ENCODE data around the gene DMRT3. TPM values are rescaled to one million over a fixed set of nuclear protein-coding genes. Genes with fewer than 3 reads are reported as not detected.
"Not testable (repeated sequence)": the region's sequence is repeated elsewhere in the genome, so short reads cannot be mapped to it uniquely, and the experiment has no call there.

The DMRT3 gene
- total RNA-seq, 4 donors from 2014 or later = 0.22 to 0.42 (median 0.35) TPM

DNA sequence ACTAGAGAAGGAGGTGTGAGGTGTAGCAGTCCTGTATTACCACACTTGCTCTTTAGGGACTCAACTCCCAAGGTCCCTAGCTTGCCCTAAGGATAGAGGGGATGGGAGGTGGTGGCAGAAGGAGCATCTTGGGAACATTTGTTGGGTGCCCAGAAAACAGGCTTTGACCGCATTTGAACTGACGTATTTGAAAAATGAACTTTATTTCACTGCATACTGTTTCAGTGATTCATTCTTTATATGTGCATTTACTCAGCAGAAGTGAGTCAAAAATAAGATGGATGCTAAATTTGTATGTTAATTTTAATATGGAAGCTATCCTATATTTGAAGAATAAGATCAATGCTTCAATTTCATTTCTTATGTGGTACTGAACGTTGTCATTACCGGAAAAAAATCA lies 18.7 kb downstream of the DMRT3 start:
- DNase-seq (ENCODE audit: low spot score in 2 of 2) = no peak
- H3K9me3 ChIP-seq = peaks cover 0 to 8% (median 0%) of the 10 kb centered on the region in 4 donors
- H3K4me1 ChIP-seq = peaks cover 0 to 10% (median 0%) of the 10 kb centered on the region in 4 donors
- WGBS, 2 donors = 76 to 84% methylated on average over 4 of the region's 4 CpGs
- H3K36me3 ChIP-seq = no peaks in the 10 kb centered on the region
- no peak overlapping the region for H3K27ac ChIP-seq
- H3K27me3 ChIP-seq = peaks cover 0 to 30% of the 10 kb centered on the region in 2 donors
- no peak overlapping the region for H3K4me3 ChIP-seq
- TF ChIP-seq CTCF (IDR thresholded peaks at IDR 0.05) (no peak), EP300 (IDR thresholded peaks at IDR 0.05) (no peak), POLR2A (IDR thresholded peaks at IDR 0.05) (no peak)

DNA sequence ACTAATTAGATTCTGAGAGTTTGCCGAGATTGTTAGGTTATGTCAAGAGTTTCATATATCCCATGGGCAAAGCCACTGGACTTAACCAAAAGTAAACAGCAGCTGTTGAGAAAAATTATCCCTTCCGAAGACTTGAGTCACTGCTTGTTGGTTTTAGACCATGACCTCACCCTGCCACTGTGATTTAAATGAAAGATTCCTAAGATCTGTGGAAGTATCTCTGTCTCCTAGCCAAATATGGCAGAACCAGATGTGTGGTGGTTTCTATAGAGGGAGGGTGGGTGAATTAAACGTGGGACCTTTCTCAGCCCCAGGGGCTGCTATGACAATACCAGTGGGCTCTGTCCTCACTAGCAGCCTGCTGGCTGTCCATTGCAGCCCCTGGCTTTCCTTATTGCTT lies 19.3 kb downstream of the DMRT3 start:
- peaks cover 0 to 8% (median 0%) of the 10 kb centered on the region in 4 donors for H3K9me3 ChIP-seq
- 21 to 40% methylated on average over 3 of the region's 3 CpGs for WGBS, 2 donors
- peaks cover 0 to 10% (median 0%) of the 10 kb centered on the region in 4 donors for H3K4me1 ChIP-seq
- no peak overlapping the region for H3K27ac ChIP-seq
- no peak overlapping the region for H3K4me3 ChIP-seq
- TF ChIP-seq CTCF (IDR thresholded peaks at IDR 0.05) (no peak), POLR2A (IDR thresholded peaks at IDR 0.05) (no peak), EP300 (IDR thresholded peaks at IDR 0.05) (no peak)
- no peaks in the 10 kb centered on the region for H3K36me3 ChIP-seq
- H3K27me3 ChIP-seq = peaks cover 0 to 24% of the 10 kb centered on the region in 2 donors
- no peak for DNase-seq (ENCODE audit: low spot score in 2 of 2)

- WGBS, 2 donors = 76 to 87% methylated on average over 16 to 20 of the region's 55 CpGs
- not testable (repeated sequence) for H3K27ac ChIP-seq; H3K4me3 ChIP-seq; H3K27me3 ChIP-seq; H3K9me3 ChIP-seq; H3K36me3 ChIP-seq; DNase-seq (ENCODE audit: low spot score in 2 of 2)
- TF ChIP-seq CTCF (IDR thresholded peaks at IDR 0.05) = peak in 1 of 5 experiments; percentile 10
- H3K4me1 ChIP-seq = peaks cover 0 to 10% (median 0%) of the 10 kb centered on the region in 4 donors
These were observed 22.1 kb downstream of the DMRT3 start for GRCh38 chr9:998299-999110.

- Histone ChIP-seq H3K27ac (no peak overlapping the region), H3K36me3 (no peaks in the 10 kb centered on the region), H3K27me3 (peaks cover 0 to 5% of the 10 kb centered on the region in 2 donors), H3K4me3 (no peak overlapping the region), H3K9me3 (peaks cover 0 to 8% (median 0%) of the 10 kb centered on the region in 4 donors), H3K4me1 (peaks cover 0 to 10% (median 0%) of the 10 kb centered on the region in 4 donors)
- WGBS, 2 donors = 87 to 88% methylated on average over 4 of the region's 4 CpGs
- TF ChIP-seq CTCF (IDR thresholded peaks at IDR 0.05) (no peak), POLR2A (IDR thresholded peaks at IDR 0.05) (no peak), EP300 (IDR thresholded peaks at IDR 0.05) (no peak)
- no peak for DNase-seq (ENCODE audit: low spot score in 2 of 2)
These were observed 25.4 kb downstream of the DMRT3 start for GRCh38 chr9:1001838-1002237.

DNA sequence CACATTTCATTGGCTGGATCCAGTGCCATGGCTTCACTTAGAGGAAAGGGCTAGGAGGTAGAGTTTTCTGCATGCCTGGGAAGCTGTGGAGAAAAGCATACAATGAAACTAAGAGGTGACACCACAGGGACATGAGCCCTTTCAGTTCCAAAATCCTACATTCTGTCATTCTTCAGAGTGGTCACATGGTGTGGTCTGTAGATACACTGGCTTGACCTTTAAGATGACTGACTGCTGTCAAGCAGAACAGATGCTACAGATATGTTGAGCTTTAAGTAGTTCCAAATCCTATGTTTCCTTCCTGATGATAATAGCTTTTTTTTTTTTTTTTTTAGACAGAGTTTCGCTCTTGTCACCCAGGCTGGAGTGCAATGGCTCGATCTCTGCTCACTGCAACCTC lies 26.2 kb downstream of the DMRT3 start:
- TF ChIP-seq CTCF (IDR thresholded peaks at IDR 0.05) = no peak
- Histone ChIP-seq H3K4me1 (peaks cover 0 to 10% (median 0%) of the 10 kb centered on the region in 4 donors), H3K36me3 (no peaks in the 10 kb centered on the region), H3K27ac (no peak overlapping the region), H3K9me3 (peaks cover 0 to 8% (median 0%) of the 10 kb centered on the region in 4 donors), H3K27me3 (peaks cover 0 to 5% of the 10 kb centered on the region in 2 donors), H3K4me3 (no peak overlapping the region)
- DNase-seq (ENCODE audit: low spot score in 2 of 2) = no peak
- WGBS, 2 donors = 93 to 97% methylated on average over 2 of the region's 2 CpGs
